SK-N-MC (cell line): ENCODE measurements around the gene MACROD2.

Source experiments
- EZH2 ChIP-seq: fragments of 200-600 bp; sonication (generic); IDR thresholded peaks from one replicate; pipeline ENCODE4 v1.6.1; 2017; ENCODE audit warnings: antibody characterized with exemption
- FOXP2 ChIP-seq: optimal IDR thresholded peaks from 2 replicates; pipeline ENCODE3; 2011; ENCODE audit warnings: mild to moderate bottlenecking, moderate library complexity; ENCODE audit not compliant: insufficient read depth; ENCODE audit errors: extremely low read length, control extremely low read depth
- POLR2AphosphoS5 ChIP-seq: IDR thresholded peaks from 2 replicates; pipeline ENCODE4 v1.6.1; 2012; ENCODE audit warnings: mild to moderate bottlenecking, low read depth, low read length, borderline replicate concordance

GRCh38 chr20:15634102-15634501 is 1638.8 kb downstream of the MACROD2 start:
- TF ChIP-seq EZH2 (no peak), POLR2AphosphoS5 (no peak), FOXP2 (no peak)
